GM12892 (cell line): ENCODE data around the gene KIR2DL4.
"Not testable (repeated sequence)": the region's sequence is repeated elsewhere in the genome, so short reads cannot be mapped to it uniquely, and the experiment has no call there.

Source experiments
- POLR2A ChIP-seq: IDR thresholded peaks from 2 replicates; pipeline ENCODE4 v1.6.1; 2011; ENCODE audit warnings: low read depth, low read length, control low read depth
- POLR2AphosphoS5 ChIP-seq: IDR thresholded peaks from 2 replicates; pipeline ENCODE4 v1.6.1; 2011; ENCODE audit warnings: low read depth, low read length, control low read depth

DNA sequence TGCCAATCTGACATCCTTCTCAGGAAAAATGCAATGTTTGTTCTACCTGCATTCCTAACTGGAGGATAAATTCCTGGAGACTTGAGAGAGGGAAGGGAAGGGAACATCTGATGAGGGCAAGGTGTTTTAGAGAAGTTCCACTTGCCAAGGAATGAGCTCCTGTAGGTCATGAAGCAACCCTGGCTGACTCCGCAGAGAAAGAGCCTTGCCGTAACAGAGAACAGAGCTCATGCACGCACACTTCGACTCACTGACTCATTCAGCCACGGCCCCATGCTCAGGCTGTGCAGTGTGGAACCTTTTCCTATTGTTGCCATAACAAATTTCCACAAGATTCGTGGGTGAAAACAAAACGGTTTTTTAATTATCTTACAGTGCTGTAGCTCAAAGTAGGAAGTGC lies 24.5 kb upstream of the KIR2DL4 start:
- not testable (repeated sequence) for TF ChIP-seq POLR2A, POLR2AphosphoS5
